Nephron progenitor cell (in vitro differentiated cells): ENCODE results near the gene ZBTB34.

ENCODE experiments used
- DNase-seq: peaks from one replicate; pipeline ENCODE4 v3.0.0; 2021
- H3K27ac Mint-ChIP-seq: 2 replicates; pipeline ENCODE4 v1.8.0; 2021; ENCODE audit warnings: mild to moderate bottlenecking, moderate library complexity, mixed read lengths
- H3K27me3 Mint-ChIP-seq: 2 replicates; pipeline ENCODE4 v1.8.0; 2021; ENCODE audit warnings: mild to moderate bottlenecking, low read depth, mixed read lengths; ENCODE audit not compliant: poor library complexity
- H3K36me3 Mint-ChIP-seq: 2 replicates; pipeline ENCODE4 v1.8.0; 2021; ENCODE audit warnings: low read depth, mixed read lengths
- H3K4me1 Mint-ChIP-seq: 2 replicates; pipeline ENCODE4 v1.8.0; 2021; ENCODE audit warnings: mixed read lengths
- H3K4me3 Mint-ChIP-seq: 2 replicates; pipeline ENCODE4 v1.8.0; 2021; ENCODE audit warnings: mild to moderate bottlenecking, moderate library complexity, mixed read lengths
- H3K9me3 Mint-ChIP-seq: 2 replicates; pipeline ENCODE4 v1.8.0; 2021; ENCODE audit warnings: mild to moderate bottlenecking, moderate library complexity, mixed read lengths
- CTCF ChIP-seq: fragments of 200-600 bp; sonication (generic); IDR thresholded peaks from 2 replicates; pipeline ENCODE4 v1.5.0; 2021; ENCODE audit warnings: antibody characterized with exemption

The ZBTB34 gene

GRCh38 chr9:126902210-126902609 lies 41.8 kb downstream of the ZBTB34 start:
- Mint-ChIP-seq H3K9me3 (peaks cover 21% of the 10 kb centered on the region), H3K27ac (no peak overlapping the region), H3K27me3 (peaks cover 23% of the 10 kb centered on the region), H3K4me3 (no peak overlapping the region), H3K4me1 (peaks cover 14% of the 10 kb centered on the region), H3K36me3 (peaks cover 8% of the 10 kb centered on the region)
- no peak for DNase-seq
- TF ChIP-seq CTCF = no peak

- no peak overlapping the region for H3K27ac Mint-ChIP-seq
- peaks cover 8% of the 10 kb centered on the region for H3K36me3 Mint-ChIP-seq
- peaks cover 15% of the 10 kb centered on the region for H3K9me3 Mint-ChIP-seq
- DNase-seq = no peak
- no peak for TF ChIP-seq CTCF
- peaks cover 24% of the 10 kb centered on the region for H3K27me3 Mint-ChIP-seq
- peaks cover 14% of the 10 kb centered on the region for H3K4me1 Mint-ChIP-seq
- H3K4me3 Mint-ChIP-seq = no peak overlapping the region
These were observed 44.1 kb downstream of the ZBTB34 start for GRCh38 chr9:126904586-126904985.

DNA sequence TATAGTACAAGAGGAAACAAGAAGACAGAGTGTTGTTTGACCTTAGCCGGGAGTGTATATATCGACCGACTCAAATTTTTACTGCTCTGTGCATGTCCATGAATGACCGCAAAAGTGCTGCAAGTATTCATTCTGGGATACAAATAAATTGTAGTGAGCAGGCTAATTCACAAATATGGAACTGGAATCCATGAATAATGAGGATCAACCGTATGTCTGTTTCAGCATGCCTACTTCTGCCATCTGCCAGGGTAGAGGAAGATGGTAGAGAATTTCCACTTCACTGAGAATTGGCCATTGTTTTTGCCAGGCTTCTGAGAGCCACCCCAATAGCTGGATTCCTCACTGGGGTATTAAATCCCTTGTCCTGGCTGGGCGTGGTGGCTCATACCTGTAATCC lies 45.7 kb downstream of the ZBTB34 start:
- DNase-seq = no peak
- peaks cover 14% of the 10 kb centered on the region for H3K4me1 Mint-ChIP-seq
- H3K27ac Mint-ChIP-seq = no peak overlapping the region
- peaks cover 6% of the 10 kb centered on the region for H3K36me3 Mint-ChIP-seq
- H3K4me3 Mint-ChIP-seq = no peak overlapping the region
- H3K27me3 Mint-ChIP-seq = peaks cover 28% of the 10 kb centered on the region
- no peak for TF ChIP-seq CTCF
- peaks cover 7% of the 10 kb centered on the region for H3K9me3 Mint-ChIP-seq

DNA sequence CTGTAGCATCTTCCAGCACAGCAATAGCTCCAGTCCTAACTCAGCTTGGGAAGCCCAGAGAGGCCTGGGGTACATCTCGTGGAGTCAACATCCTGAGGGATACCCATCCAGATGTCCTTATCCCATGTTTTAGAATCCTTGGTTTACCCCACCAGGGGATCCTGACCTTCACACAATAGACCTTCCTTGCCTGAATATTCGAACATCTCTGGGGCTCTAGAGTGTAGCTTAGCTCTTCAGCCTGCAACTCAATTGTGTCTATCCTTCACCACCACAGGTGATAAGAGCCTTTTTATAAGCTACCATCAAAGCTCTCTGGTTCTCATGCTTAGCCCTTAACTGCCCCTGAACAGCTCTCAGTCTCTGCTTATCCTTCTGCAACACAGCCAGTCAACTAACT lies 46.6 kb downstream of the ZBTB34 start:
- Mint-ChIP-seq H3K27ac (no peak overlapping the region), H3K36me3 (no peaks in the 10 kb centered on the region), H3K4me3 (no peak overlapping the region), H3K27me3 (peaks cover 37% of the 10 kb centered on the region), H3K9me3 (no peaks in the 10 kb centered on the region), H3K4me1 (peaks cover 8% of the 10 kb centered on the region)
- DNase-seq = no peak
- TF ChIP-seq CTCF = no peak

GRCh38 chr9:126914458-126915280 lies 54.2 kb downstream of the ZBTB34 start, which contains the start of gene RALGPS1:
Gene RALGPS1, plus strand, starts transcription at chr9:126914782. Its CDS starts 47,508 bp downstream, at chr9:126962290.
- Mint-ChIP-seq H3K27me3 (peaks cover 64% of the 10 kb centered on the region), H3K36me3 (no peaks in the 10 kb centered on the region), H3K4me1 (peaks cover 20% of the 10 kb centered on the region), H3K27ac (no peak within 1 kb of the TSS), H3K9me3 (no peaks in the 10 kb centered on the region), H3K4me3 (peak within 1 kb of the TSS; percentile 83)
- DNase-seq = peak; percentile 95
- TF ChIP-seq CTCF = no peak

GRCh38 chr9:126915281-126915816 lies 54.9 kb downstream of the ZBTB34 start:
- no peak for DNase-seq
- Mint-ChIP-seq H3K36me3 (no peaks in the 10 kb centered on the region), H3K27ac (no peak overlapping the region)

More at GRCh38 chr9:126915281-126915816, 54.9 kb downstream of the ZBTB34 start:
- Mint-ChIP-seq H3K27me3 (peaks cover 66% of the 10 kb centered on the region), H3K4me1 (peaks cover 20% of the 10 kb centered on the region), H3K4me3 (peak overlapping the region; percentile 83), H3K9me3 (no peaks in the 10 kb centered on the region)
- TF ChIP-seq CTCF = no peak
